GM21447 (cell line): ENCODE results near the gene AHCTF1.
"Not testable (repeated sequence)": the region's sequence is repeated elsewhere in the genome, so short reads cannot be mapped to it uniquely, and the experiment has no call there.

Source experiments
- ATAC-seq: cut with Tn5 transposase; IDR thresholded peaks from one replicate; pipeline ENCODE4 v1.9.1; 2021; ENCODE audit not compliant: unreplicated experiment

The AHCTF1 gene

DNA sequence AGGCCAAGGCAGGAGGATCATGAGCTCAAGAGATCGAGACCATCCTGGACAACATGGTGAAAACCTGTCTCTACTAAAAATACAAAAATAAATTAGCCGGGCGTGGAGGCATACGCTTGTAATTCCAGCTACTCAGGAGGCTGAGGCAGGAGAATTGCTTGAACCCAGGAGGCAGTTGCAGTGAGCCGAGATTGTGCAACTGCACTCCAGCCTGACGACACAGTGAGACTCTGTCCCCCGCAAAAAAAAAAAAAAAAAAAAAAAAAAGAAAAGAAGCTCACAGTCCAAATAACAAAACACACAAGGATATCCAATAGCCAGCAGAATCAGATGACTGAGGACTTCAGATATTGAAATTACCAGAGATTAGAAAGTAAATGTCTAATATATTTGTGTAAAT is 11.8 kb downstream of the AHCTF1 start:
- ATAC-seq: no peak

DNA sequence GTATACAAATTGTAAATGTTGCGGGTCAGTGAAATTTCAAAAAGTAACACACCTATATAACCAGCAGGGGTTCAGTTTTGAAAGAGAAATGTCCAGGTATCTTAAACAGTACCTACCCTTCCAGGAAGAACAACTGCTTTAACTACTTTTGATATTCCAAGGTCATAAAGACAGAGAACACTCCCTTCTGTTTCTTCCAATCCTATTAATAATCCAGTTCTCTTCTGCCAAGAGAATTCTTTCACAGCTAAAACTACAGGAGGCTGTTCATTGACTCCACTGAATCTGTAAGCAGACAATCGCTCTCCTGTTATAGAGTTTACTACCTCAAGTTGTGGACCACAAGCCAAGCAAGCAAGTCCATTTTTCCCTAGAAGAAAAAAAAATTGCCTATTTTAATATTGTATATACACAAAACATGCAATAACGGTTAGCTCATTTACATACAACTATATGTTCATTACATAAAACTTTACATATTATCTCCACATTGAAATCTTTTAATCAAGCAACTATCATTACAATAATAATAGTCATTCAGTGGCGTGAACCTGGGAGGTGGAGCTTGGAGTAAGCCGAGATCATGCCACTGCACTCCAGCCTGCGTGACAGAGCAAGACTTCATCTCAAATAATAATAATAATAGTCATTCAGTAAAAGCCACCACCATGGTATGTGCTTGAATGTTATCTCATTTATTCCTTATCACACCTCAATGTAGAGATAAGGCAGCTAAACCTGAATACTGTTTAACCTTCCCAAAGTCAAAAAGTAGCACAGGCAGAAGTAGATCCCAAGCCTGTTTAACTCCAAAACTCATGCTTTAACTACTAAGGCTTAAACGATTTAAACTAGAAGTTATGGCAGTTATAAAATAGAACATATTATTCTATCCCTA is 15.5 kb downstream of the AHCTF1 start:
- ATAC-seq: not testable (repeated sequence)

DNA sequence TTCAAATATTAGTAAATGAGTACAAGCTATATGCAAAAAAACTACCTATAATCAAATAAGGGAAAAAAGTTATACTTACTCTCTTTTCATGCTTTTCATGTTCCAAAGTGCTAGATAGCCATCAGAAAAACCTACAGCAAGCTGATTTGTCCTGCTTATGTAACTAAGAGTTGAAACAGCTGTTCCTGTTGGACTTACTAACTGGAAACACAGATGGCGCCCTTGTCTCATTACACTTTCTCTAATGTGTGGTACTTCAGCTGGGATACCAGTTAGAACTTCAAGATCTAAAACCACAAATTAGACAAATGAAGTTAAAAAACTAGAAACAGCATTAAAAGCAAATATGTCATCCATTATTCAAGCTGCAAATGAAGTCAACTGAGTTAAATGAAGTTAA is 24.3 kb downstream of the AHCTF1 start:
- ATAC-seq: no peak

DNA sequence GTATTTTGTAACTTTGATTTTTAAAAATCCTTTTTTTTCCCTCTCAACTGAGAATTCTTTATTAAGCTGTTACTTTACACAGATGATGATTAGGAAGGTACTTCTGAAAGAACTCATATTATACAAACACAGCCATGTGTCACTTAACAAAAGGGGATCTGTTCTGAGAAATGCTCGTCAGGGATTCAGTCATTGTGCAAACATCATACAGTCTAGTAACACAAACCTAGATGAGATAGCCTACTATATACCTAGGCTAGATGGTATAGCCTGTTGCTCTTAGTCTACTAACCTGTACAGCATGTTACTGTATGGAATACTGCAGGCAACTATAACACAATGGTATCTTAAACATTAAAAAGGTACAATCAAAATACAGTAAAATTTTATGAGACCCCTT is 24.9 kb downstream of the AHCTF1 start:
- no peak for ATAC-seq

DNA sequence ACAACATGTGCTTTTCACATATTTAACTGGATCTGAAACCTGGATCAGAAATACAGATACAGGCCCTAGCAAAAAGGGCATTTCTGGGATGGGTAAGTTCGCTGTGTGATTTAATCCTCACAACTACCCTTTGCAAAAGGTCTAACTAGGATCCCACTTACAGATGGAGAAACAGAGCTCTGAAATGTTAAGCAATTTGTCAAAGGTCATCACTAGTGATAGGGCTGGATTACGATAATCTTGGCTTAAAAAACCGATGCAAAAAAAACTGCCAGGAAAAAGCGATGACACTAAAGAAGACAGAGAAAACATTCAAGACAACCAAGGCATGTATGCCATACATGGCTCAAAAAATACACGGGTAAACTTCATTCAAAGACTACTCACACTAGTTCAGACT is 29.9 kb downstream of the AHCTF1 start:
- ATAC-seq: no peak

DNA sequence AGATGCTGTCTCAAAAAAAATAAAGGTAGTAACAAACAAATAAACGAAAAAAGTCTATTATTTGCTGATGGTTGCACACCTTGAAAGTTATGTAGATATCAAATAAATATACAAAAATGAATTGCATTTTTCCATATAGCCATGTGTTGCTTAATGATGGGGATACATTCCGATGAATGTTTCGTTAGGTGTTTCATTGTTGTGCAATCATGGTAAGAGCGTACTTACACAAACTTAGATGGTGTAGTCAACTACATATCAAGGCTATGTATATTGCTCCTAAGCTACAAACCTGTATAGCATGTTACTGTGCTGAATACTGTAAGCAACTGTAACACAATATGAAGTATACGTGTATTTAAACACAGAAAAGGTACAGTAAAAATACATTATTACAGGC is 34.4 kb downstream of the AHCTF1 start:
- ATAC-seq: no peak

DNA sequence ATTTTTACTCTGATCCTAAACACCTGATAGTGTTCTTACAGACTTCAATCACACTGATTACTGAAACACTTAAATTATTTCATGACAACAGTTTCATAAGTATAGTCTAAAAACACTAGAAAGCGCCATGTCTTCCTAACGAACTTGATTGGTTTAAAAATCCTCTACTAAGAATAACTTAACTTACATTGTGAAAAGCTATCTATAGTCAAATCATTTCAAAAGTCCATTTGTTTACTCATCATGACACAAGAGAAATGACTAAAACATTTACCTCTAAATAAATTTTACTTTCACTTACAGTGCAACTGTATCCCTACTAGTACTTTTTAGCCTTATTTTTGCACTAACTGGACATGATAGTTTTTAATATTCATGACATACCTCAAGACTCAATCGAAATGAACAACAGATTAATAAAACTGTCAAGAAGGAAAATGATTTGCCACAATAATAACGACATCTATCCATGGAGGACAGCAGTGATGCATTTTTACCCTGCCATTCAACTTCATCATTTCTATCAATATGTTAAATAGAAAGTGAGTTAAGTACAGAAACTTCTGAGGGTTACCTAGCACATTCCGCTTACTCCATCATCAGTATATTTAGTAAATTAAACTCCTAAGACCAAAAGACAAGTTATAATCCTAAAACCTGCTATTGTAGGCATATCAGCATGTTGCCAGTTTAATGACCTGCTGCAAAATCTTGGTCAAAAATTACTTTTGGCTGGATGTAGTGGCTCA is 38.4 kb downstream of the AHCTF1 start:
- peak; percentile 64 for ATAC-seq

DNA sequence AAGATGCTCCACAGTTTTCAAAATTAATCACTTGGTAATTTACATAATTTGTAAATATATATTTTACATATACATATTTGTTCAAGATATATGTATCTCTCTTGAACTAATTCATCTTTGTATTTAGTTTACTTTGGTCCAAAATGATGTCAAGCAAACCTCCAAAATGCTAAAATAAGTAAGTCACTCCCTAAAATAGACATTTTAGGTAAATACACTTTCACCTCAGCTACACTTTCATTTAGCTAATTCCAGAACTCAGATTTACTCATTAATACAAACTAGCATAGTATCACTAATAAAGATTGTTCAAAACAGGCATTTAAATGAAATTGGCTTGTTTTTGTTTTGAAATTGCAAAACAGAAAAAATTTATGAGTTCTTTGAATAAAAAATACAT is 40.6 kb downstream of the AHCTF1 start:
- no peak for ATAC-seq

DNA sequence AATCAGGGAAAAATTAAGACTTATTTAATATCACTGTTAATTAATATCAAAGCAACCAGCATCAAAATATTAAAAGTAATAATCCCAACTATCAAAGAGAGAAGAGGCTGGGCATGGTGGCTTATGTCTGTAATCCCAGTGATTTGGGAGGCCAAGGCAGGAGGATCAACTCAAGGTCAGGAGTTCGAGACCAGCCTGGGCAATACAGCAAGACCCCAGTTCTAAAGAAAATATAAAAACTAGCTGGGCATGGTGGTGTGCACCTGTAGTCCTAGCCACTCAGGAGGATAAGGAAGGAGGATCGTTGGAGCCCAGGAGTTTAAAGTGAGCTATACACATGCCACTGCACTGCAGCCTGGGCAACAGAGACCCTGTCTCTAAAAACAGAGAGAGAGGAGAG is 43.2 kb downstream of the AHCTF1 start:
- no peak for ATAC-seq

DNA sequence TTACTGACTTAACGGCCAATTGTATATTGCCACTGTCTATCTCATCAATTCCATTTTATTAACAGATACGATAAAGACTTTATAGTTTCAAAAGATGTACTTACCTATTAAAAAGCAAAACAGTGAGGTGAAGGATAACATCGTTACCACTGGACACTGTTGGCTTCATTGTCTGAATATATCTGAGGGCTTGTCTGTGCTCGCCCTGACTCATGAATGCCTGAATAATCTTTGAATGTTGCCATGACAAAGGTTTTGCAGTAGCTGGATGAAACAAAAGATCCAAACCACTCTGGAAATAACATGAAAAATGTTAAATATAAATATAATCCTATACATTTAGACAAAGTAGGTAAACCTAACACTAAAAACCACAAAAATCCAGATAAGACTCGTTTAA is 46.4 kb downstream of the AHCTF1 start:
- ATAC-seq: not testable (repeated sequence)

DNA sequence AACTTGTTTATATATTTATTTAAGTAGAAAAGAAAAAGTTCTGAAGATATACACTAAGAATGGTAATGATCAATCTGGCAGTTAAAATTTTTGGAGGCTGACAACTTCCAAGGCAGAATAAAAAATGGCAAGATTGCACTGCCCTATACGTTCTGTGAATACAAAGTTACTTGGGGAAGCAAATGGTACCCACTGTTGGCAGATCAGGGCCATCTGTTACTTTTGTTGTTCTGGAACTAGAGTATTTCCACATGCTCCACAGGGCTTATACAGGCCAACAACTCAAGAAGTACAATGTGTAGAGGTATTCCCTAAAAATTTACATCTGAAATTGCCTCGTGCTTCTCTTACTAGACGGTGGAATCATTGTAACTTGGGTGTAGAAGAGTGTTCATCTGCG is 53.2 kb downstream of the AHCTF1 start:
- no peak for ATAC-seq

DNA sequence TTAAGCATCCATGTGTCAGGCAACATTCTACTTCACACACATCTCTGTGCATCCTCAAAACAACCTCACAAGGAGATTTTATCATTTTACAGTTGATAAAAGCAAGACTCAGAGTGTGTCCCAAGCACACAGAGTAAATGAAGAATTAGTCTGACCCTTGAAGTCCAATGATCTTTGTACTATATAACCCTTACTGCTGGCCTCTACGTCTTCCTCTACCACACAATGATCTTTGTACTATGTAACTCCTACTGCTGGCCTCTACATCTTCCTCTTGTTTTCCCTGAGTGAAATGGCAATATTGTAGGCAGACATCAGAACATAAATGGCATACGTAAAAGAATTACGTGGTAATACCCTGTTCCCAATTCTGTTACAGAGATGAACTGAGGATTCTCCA is 55.3 kb downstream of the AHCTF1 start:
- no peak for ATAC-seq

DNA sequence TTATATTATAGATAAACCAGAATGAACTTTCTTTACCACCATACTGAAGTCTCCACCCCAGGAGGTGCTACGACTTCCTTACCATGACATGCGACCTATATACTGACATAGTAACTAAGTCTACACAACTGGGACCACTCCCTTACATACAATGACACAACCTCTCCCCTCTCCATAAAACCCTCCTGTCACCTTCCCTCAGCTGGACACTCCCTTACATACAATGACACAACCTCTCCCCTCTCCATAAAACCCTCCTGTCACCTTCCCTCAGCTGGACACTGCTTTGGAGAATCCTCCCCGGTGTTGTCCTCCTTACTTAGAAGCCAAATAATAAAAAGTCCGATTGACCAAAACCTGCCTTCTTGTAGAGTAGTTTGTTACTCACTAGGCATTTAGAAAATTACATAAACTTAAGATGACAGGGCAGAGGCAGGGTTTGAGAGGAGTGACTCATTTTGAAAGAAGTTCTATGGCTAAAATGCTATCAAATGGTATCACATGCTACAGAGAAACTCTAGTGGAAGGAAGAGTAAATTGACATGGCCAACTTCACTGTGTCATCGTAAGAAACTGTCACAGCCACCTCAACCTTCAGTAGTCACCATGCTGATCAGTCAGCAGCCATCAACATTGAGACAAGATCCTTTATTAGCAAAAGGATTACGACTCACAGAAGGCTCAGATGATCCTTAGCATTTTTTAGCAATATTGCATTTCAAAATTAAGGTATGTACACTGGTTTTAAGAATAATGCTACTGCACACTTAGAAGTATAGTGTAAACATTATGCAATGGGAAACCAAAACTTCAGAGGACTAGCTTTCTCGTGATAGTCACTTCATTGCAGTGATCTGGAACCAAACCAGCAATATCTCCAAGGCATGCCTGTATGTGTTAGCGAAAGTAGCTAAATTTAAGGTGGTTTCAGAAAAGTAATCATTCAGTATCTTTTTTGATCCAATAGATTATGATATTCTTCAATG is 56.4 kb downstream of the AHCTF1 start:
- ATAC-seq: peak; percentile 77

DNA sequence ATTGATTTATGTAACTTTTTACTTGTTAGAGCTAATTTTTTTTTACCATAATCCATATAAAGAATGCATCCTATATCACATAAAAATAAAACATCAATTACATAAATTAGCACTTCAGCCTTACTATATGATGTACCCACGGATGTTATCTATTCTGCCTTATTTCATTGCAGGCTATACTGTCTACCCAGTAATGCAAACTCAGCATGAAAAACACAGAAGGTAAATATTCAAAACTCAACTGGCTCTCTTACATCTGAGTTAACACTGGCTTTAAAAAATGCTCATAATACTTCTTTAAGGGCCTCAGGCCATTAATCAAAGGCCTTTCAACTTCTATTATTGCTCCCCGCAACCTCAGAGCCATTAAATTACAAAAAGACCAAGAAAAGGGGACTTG is 65.8 kb downstream of the AHCTF1 start:
- no peak for ATAC-seq

DNA sequence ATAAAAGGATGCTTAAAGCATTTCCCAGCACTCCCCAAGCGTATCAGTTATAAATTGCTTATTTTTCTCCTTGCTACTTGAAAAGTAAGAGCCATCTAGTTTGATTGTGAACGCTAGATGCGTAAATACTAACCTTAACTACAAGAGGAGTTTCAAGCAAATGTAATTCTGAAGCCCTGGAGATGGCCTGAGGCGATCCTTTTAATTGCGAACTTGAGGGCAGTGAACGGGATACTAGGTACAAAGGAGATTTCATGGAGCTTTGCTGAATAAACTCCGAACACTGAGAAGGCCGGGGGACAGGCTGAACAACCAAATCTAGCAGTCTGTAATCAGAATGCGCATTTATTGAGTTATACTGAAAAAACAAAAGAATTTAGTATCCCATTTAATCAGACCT is 68.0 kb downstream of the AHCTF1 start:
- ATAC-seq: not testable (repeated sequence)

DNA sequence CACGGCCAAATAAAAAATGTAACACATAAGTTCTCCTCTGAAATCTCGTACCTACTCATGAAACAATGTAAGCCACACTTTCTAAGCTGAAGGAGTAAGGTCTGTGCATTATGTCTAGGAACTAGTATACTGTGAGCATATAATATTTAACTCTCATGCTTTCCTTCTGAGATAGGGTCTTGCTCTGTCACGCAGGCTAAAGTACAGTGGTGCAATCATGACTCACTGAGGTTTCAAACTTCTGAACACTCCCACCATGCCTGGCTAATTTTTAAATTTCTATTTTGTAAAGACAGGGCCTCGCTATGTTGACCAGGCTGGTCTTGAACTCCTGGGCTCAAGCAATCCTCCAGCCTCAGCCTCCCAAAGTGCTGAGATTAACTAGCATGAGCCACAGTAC is 71.3 kb downstream of the AHCTF1 start:
- no peak for ATAC-seq

DNA sequence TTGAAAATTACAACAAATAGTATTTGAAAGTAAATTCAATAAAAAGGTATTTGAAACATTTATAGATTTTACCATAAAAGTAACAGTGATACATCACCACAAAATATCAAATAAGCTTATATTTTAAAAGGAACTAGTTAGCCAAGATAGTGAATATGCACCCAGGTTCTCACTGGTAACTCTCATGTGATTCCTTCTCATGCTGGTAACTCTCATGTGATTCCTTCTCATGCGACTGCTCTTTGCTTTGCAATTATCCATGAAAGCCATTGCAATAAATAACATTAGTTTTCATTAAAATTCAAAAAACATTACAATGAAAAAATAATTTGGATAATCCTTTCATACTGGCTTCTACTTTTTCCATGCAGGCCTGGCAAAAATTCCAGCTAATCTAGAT is 75.4 kb downstream of the AHCTF1 start:
- no peak for ATAC-seq

DNA sequence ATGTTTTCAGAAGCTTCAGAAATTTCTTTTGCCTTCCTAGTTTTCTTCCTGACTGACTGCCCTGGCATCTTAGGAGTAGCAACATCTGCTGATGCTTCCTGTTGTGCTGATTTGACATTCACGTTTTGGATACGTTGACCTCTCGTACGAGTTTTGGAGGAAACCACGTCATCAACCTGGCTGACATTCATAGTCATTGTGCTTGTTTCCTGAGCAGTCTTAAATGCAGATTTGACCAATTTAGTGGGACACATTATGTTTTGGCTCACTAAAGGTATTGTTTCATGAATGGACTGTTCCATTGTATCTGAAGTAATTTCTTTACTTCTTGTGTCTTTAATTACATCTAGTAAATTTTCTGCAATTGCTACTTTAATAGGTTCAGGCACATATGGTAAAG is 81.1 kb downstream of the AHCTF1 start:
- not testable (repeated sequence) for ATAC-seq

DNA sequence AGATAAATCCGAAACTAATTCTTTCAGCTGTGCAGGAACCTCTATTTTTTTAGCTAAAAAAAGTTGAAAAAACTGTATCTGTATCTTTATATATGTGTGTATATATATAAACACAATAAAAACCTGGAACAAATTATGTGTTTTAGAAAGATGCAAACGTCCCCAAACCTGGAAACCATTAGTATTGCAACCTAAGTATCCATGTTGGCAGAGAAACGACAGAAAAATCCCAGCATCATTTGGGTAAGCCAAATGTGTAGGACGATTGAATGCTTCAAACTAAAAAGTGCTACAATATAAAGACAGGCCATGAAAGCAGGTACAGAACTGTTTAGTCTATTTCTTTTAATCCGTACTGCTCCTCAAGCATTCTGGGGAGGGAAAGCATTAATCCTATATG is 87.9 kb downstream of the AHCTF1 start:
- no peak for ATAC-seq

DNA sequence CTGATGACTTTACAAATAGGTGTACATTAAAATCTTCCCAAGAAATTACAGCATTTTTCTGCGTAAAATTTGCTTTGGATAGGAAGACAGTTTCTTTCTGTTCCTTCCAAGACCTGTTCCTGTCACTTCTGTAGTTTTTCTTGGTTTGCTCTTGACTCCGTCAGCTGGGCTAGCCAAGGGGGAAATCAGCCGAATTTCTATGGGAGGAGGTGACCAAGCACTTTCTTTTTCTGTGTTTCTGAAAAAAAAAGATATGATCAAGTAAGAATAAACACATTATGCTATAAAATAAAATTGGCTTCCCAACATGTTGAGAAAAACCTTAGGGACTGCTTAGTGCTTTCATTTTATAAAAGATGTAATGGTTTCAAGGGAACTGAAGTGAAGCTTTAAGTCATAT is 91.0 kb downstream of the AHCTF1 start:
- ATAC-seq: not testable (repeated sequence)

DNA sequence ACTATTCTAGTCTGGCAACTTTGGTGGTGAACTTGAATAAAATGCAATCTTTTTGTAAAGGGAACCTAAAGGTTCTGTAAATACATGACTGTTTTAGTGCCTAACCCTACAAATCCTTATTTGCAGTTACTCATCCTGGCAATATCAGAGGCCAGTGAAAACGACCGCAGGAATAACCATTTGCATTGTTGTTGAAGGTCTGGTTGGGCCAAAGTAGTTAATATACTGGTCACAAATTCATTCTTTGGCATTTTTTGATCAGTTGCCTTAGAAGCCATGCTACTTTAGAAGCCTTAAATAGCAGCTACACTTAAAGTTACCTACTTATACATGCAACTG is 93.7 kb downstream of the AHCTF1 start:
- ATAC-seq: no peak
